Neural crest cell (in vitro differentiated cells): ENCODE data around the gene SASH1. TPM values are rescaled to one million over a fixed set of nuclear protein-coding genes. Genes with fewer than 3 reads are reported as not detected.
A peak's percentile ranks its signal among the peaks of the same experiment; 100 is the strongest.

ENCODE experiments used
- DNase-seq: peaks from one replicate; pipeline ENCODE4 v3.0.0; 2021; ENCODE audit warnings: low read depth, mixed read lengths, low spot score
- H3K27ac Mint-ChIP-seq: one replicate; pipeline ENCODE4 v1.8.0; 2021; ENCODE audit warnings: mild to moderate bottlenecking, mixed read lengths; ENCODE audit not compliant: unreplicated experiment
- H3K27me3 Mint-ChIP-seq: 2 replicates; pipeline ENCODE4 v1.8.0; 2021; ENCODE audit warnings: low read depth, mild to moderate bottlenecking, mixed read lengths
- H3K36me3 Mint-ChIP-seq: 2 replicates; pipeline ENCODE4 v1.8.0; 2021; ENCODE audit warnings: low read depth, mild to moderate bottlenecking, mixed read lengths
- H3K4me1 Mint-ChIP-seq: 2 replicates; pipeline ENCODE4 v1.8.0; 2021; ENCODE audit warnings: mixed read lengths
- H3K4me3 Mint-ChIP-seq: one replicate; pipeline ENCODE4 v1.8.0; 2021; ENCODE audit warnings: mild to moderate bottlenecking, mixed read lengths
- H3K9me3 Mint-ChIP-seq: 2 replicates; pipeline ENCODE4 v1.8.0; 2021; ENCODE audit warnings: mixed read lengths
- total RNA-seq: library from RNA; stranded (reverse); gene quantifications from 2 replicates; pipeline ENCODE4 v1.2.1, GENCODE V29; 2021
- TF ChIP-seq, protein P1 (sequence below): fragments of 200-600 bp; sonication (generic); conservative IDR thresholded peaks from 2 replicates; pipeline ENCODE4 v1.5.0; 2021; ENCODE audit warnings: antibody characterized with exemption, mild to moderate bottlenecking

SASH1 gene
- total RNA-seq, 1 donor from 2014 or later, result 90.0 TPM

- H3K27me3 Mint-ChIP-seq, result no peaks in the 10 kb centered on the region
Measured at GRCh38 chr6:148543540-148543939, 200.9 kb downstream of the SASH1 start.

GRCh38 chr6:148544421-148544820 lies 201.8 kb downstream of the SASH1 start:
- Mint-ChIP-seq H3K27ac (no peak overlapping the region), H3K4me3 (no peak overlapping the region), H3K9me3 (no peaks in the 10 kb centered on the region), H3K36me3 (peaks cover 54% of the 10 kb centered on the region), H3K27me3 (no peaks in the 10 kb centered on the region), H3K4me1 (peaks cover 12% of the 10 kb centered on the region)
- no peak for DNase-seq
- TF ChIP-seq, protein P1, sequence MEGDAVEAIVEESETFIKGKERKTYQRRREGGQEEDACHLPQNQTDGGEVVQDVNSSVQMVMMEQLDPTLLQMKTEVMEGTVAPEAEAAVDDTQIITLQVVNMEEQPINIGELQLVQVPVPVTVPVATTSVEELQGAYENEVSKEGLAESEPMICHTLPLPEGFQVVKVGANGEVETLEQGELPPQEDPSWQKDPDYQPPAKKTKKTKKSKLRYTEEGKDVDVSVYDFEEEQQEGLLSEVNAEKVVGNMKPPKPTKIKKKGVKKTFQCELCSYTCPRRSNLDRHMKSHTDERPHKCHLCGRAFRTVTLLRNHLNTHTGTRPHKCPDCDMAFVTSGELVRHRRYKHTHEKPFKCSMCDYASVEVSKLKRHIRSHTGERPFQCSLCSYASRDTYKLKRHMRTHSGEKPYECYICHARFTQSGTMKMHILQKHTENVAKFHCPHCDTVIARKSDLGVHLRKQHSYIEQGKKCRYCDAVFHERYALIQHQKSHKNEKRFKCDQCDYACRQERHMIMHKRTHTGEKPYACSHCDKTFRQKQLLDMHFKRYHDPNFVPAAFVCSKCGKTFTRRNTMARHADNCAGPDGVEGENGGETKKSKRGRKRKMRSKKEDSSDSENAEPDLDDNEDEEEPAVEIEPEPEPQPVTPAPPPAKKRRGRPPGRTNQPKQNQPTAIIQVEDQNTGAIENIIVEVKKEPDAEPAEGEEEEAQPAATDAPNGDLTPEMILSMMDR, result no peak

More at GRCh38 chr6:148543540-148543939, 200.9 kb downstream of the SASH1 start:
- Mint-ChIP-seq H3K27ac (no peak overlapping the region), H3K9me3 (no peaks in the 10 kb centered on the region), H3K4me1 (peaks cover 19% of the 10 kb centered on the region), H3K4me3 (no peak overlapping the region), H3K36me3 (peaks cover 54% of the 10 kb centered on the region)
- TF ChIP-seq, protein P1, result no peak
- DNase-seq, result no peak

DNA sequence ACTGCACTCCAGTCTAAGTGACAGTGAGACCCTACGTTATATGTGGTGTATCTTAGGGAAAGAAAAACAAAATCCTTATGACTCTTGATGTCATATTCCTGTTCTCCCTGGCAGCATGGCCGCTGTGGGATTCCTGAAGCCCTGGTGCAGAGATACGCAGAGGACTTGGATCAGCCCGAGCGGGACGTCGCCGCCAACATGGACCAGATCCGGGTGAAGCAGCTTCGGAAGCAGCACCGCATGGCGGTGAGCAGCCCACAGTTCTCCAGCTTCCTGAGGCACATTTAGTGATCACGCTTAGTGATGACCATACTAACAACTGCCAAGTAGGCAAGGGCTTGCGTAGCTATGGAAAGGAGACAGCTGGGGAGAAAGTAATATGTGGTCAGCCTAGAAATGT lies 203.3 kb downstream of the SASH1 start:
- Mint-ChIP-seq H3K27ac (peak overlapping the region; percentile 57), H3K36me3 (peaks cover 49% of the 10 kb centered on the region), H3K9me3 (no peaks in the 10 kb centered on the region), H3K4me1 (peaks cover 16% of the 10 kb centered on the region), H3K4me3 (no peak overlapping the region), H3K27me3 (no peaks in the 10 kb centered on the region)
- TF ChIP-seq, protein P1, result no peak
- DNase-seq, result no peak

DNA sequence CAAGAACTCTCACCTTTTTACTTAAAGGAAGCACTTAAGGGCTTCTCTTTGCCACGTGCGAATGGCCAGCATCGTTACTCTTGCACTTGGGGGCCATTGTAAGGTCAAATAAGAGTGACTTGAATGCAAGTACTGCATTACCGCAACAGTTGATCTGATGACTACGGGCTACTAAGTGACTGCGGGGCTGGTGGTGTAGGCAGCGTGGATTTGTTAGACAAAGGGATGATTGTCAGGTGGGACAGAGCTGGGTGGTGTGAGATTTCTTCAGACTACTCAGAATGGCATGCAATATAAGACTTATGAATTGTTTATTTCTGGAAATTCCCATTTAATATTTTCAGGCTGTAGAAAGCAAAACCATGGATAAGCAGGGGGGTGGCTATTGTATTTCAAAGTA lies 204.5 kb downstream of the SASH1 start:
- H3K27me3 Mint-ChIP-seq, result no peaks in the 10 kb centered on the region
- H3K4me1 Mint-ChIP-seq, result peaks cover 16% of the 10 kb centered on the region
- DNase-seq, result no peak
- H3K9me3 Mint-ChIP-seq, result no peaks in the 10 kb centered on the region
- TF ChIP-seq, protein P1, result no peak
- H3K27ac Mint-ChIP-seq, result no peak overlapping the region
- no peak overlapping the region for H3K4me3 Mint-ChIP-seq
- peaks cover 52% of the 10 kb centered on the region for H3K36me3 Mint-ChIP-seq

GRCh38 chr6:148548065-148548748 lies 205.6 kb downstream of the SASH1 start:
- H3K9me3 Mint-ChIP-seq, result peaks cover 1% of the 10 kb centered on the region
- H3K27ac Mint-ChIP-seq, result no peak overlapping the region
- no peak for DNase-seq
- H3K36me3 Mint-ChIP-seq, result peaks cover 57% of the 10 kb centered on the region
- H3K4me1 Mint-ChIP-seq, result peaks cover 16% of the 10 kb centered on the region
- TF ChIP-seq, protein P1, result no peak
- no peak overlapping the region for H3K4me3 Mint-ChIP-seq
- H3K27me3 Mint-ChIP-seq, result no peaks in the 10 kb centered on the region
